ENCODE data around the gene SLC4A4.

SLC4A4 gene

GRCh38 chr4:71343670-71344466, 5.0 kb downstream of the SLC4A4 start:
- no peak for DNase-seq (ENCODE audit: extremely low read depth, insufficient read length)
- no peaks in the 10 kb centered on the region for H3K36me3 ChIP-seq (ENCODE audit: control insufficient read depth, insufficient read depth, low read length)
- H3K4me3 ChIP-seq (replicated peaks; ENCODE audit: low read depth, low read length): no peak overlapping the region
- no peaks in the 10 kb centered on the region for H3K27me3 ChIP-seq (replicated peaks; ENCODE audit: control insufficient read depth, insufficient read depth, low read length)
- TF ChIP-seq CTCF (IDR thresholded peaks at IDR 0.05; ENCODE audit: insufficient read depth, low read length, poor library complexity, severe bottlenecking): no peak

- H3K27me3 ChIP-seq (replicated peaks; ENCODE audit: control insufficient read depth, insufficient read depth, low read length): no peaks in the 10 kb centered on the region
- no peaks in the 10 kb centered on the region for H3K36me3 ChIP-seq (ENCODE audit: control insufficient read depth, insufficient read depth, low read length)
- H3K4me3 ChIP-seq (replicated peaks; ENCODE audit: low read depth, low read length): no peak overlapping the region
- TF ChIP-seq CTCF (IDR thresholded peaks at IDR 0.05; ENCODE audit: insufficient read depth, low read length, poor library complexity, severe bottlenecking): no peak
- DNase-seq (ENCODE audit: extremely low read depth, insufficient read length): no peak
Observed at GRCh38 chr4:71346710-71347109, 7.9 kb downstream of the SLC4A4 start.

- Histone ChIP-seq H3K4me3 (replicated peaks; ENCODE audit: low read depth, low read length) (no peak overlapping the region), H3K36me3 (ENCODE audit: control insufficient read depth, insufficient read depth, low read length) (no peaks in the 10 kb centered on the region), H3K27me3 (replicated peaks; ENCODE audit: control insufficient read depth, insufficient read depth, low read length) (no peaks in the 10 kb centered on the region)
- no peak for DNase-seq (ENCODE audit: extremely low read depth, insufficient read length)
- no peak for TF ChIP-seq CTCF (IDR thresholded peaks at IDR 0.05; ENCODE audit: insufficient read depth, low read length, poor library complexity, severe bottlenecking)
Observed at GRCh38 chr4:71348586-71348985, 9.8 kb downstream of the SLC4A4 start.

GRCh38 chr4:71355045-71355444, 16.2 kb downstream of the SLC4A4 start:
- DNase-seq (ENCODE audit: extremely low read depth, insufficient read length): no peak
- Histone ChIP-seq H3K27me3 (replicated peaks; ENCODE audit: control insufficient read depth, insufficient read depth, low read length) (no peaks in the 10 kb centered on the region; the same call in 1 of the 2 replicates), H3K36me3 (ENCODE audit: control insufficient read depth, insufficient read depth, low read length) (no peaks in the 10 kb centered on the region), H3K4me3 (replicated peaks; ENCODE audit: low read depth, low read length) (no peak overlapping the region)
- TF ChIP-seq CTCF (IDR thresholded peaks at IDR 0.05; ENCODE audit: insufficient read depth, low read length, poor library complexity, severe bottlenecking): no peak

- no peaks in the 10 kb centered on the region for H3K36me3 ChIP-seq (ENCODE audit: control insufficient read depth, insufficient read depth, low read length)
- H3K27me3 ChIP-seq (replicated peaks; ENCODE audit: control insufficient read depth, insufficient read depth, low read length): no peaks in the 10 kb centered on the region; the same call in 1 of the 2 replicates
- DNase-seq (ENCODE audit: extremely low read depth, insufficient read length): no peak
- TF ChIP-seq CTCF (IDR thresholded peaks at IDR 0.05; ENCODE audit: insufficient read depth, low read length, poor library complexity, severe bottlenecking): no peak
- no peak overlapping the region for H3K4me3 ChIP-seq (replicated peaks; ENCODE audit: low read depth, low read length)
Observed at GRCh38 chr4:71355971-71356370, 17.2 kb downstream of the SLC4A4 start.
